Hepatocyte (in vitro differentiated cells): ENCODE results near the gene KCNG4.

Source experiments
- CTCF ChIP-seq: fragments of 200-600 bp; sonication (generic); IDR thresholded peaks from 2 replicates; pipeline ENCODE4 v1.5.1; 2016; ENCODE audit warnings: antibody characterized with exemption, mild to moderate bottlenecking; ENCODE audit not compliant: poor library complexity
- EZH2 ChIP-seq: fragments of 200-600 bp; sonication (generic); IDR thresholded peaks from 2 replicates; pipeline ENCODE4 v1.6.1; 2016; ENCODE audit warnings: antibody characterized with exemption, mild to moderate bottlenecking, borderline replicate concordance
- EZH2phosphoT487 ChIP-seq: fragments of 200-600 bp; sonication (generic); IDR thresholded peaks from one replicate; pipeline ENCODE4 v1.6.1; 2018; ENCODE audit warnings: antibody characterized with exemption, mild to moderate bottlenecking, low read depth, moderate library complexity; ENCODE audit not compliant: unreplicated experiment, severe bottlenecking

DNA sequence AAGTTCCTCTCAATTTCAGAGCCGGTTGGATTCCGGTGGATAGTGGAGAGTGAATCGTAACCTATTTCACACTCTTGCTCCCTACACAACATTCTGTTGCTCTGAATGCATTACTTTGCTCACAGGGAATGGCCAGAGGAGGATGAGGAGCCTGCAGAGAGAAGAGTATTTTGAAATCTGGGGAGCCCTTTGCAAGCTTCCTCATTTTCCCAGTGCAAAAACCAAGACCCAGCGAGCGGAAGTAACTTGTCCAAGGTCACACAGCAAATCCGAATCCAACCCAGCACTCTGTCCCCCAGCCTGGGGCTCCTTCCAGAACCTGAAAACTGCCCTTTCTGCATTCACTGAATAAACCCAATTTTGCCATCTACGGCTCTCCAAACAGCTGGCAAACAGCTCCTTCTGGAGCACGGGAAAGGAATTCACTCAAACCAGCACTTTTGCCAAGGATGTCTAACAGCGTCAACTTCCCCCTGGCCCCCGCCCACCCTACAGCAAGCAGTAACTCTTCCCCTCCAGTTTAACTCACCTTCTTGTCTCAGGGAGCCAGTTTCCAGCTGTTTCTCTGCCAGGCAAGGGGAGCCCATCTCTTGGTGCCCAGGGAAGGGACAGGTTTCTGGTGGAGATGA is 557 bp downstream of the KCNG4 start:
- TF ChIP-seq CTCF (peak; percentile 8), EZH2 (no peak), EZH2phosphoT487 (no peak)
